D721Med (cell line): ENCODE measurements around the gene USP34.
A peak's percentile ranks its signal among the peaks of the same experiment; 100 is the strongest.
"Not testable (repeated sequence)": the region's sequence is repeated elsewhere in the genome, so short reads cannot be mapped to it uniquely, and the experiment has no call there.

Experiments
- DNase-seq: peaks from one replicate; pipeline ENCODE4 v3.0.0; 2011; ENCODE audit warnings: low spot score; ENCODE audit not compliant: insufficient read length
- FAIRE-seq: peaks from 2 replicates; lab custom pipeline; 2011; peaks lifted over from hg19 to GRCh38; lab: Jason Lieb, UNC
- TF ChIP-seq, protein P1 (sequence below): IDR thresholded peaks from 2 replicates; pipeline ENCODE4 v1.5.1; 2012; ENCODE audit warnings: mild to moderate bottlenecking, control low read depth; ENCODE audit not compliant: insufficient read depth; ENCODE audit errors: missing control alignments

The USP34 gene

DNA sequence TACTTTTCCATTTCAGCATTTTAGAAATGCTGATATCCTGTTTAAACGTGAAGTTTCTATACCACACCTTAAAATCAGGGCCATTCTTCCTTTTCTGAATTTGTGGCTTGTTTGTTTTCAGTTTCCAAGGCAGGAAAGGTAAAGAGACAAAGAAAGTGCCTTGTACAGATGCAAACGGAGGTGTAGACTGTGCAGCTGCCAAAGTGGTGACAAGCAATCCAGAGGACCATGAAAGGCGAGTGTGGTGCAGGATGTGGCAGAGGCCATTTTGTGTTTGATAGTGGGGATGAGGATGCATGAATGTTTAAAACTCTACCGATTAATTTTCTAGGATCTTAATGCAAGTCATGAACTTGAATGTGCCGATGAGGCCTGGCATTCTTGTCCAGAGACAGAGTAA is 308.2 kb downstream of the USP34 start:
- no peak for DNase-seq
- no peak for FAIRE-seq

GRCh38 chr2:61161888-61162287 is 309.0 kb downstream of the USP34 start, which contains the start of gene C2orf74:
TSS of gene C2orf74 (plus strand) at chr2:61162188. CDS start at chr2:61162515, 327 bp downstream.
- TF ChIP-seq, protein P1, sequence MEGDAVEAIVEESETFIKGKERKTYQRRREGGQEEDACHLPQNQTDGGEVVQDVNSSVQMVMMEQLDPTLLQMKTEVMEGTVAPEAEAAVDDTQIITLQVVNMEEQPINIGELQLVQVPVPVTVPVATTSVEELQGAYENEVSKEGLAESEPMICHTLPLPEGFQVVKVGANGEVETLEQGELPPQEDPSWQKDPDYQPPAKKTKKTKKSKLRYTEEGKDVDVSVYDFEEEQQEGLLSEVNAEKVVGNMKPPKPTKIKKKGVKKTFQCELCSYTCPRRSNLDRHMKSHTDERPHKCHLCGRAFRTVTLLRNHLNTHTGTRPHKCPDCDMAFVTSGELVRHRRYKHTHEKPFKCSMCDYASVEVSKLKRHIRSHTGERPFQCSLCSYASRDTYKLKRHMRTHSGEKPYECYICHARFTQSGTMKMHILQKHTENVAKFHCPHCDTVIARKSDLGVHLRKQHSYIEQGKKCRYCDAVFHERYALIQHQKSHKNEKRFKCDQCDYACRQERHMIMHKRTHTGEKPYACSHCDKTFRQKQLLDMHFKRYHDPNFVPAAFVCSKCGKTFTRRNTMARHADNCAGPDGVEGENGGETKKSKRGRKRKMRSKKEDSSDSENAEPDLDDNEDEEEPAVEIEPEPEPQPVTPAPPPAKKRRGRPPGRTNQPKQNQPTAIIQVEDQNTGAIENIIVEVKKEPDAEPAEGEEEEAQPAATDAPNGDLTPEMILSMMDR: no peak
- FAIRE-seq (no peak), DNase-seq (no peak)

More for the DNA sequence above, 308.2 kb downstream of the USP34 start:
- TF ChIP-seq, protein P1: no peak

GRCh38 chr2:61158356-61158955 is 312.4 kb downstream of the USP34 start:
- DNase-seq (no peak), FAIRE-seq (peak; percentile 84)
- TF ChIP-seq, protein P1: no peak

GRCh38 chr2:61157371-61158003 is 313.4 kb downstream of the USP34 start:
- no peak for FAIRE-seq
- TF ChIP-seq, protein P1: no peak
- DNase-seq: no peak

DNA sequence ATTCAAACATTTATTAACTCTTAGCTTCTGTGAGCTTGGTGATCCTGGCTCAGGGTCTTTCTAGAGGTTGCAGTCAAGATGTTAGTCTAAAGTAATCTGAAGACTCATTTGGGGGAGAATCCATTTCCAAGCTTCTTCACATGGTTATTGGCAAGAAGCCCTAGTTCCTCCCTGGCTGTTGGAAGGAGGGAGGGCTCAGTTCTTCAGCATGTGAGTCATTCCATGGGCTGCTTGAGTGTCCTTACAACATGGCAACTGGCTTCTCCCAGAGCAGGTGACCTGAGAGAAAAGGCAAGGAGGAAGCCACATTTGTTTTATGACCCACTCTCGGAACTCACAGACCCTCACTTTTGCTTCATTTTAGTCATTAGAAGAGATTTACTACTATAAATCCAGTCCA is 319.5 kb downstream of the USP34 start:
- DNase-seq (no peak), FAIRE-seq (no peak)
- TF ChIP-seq, protein P1: no peak

DNA sequence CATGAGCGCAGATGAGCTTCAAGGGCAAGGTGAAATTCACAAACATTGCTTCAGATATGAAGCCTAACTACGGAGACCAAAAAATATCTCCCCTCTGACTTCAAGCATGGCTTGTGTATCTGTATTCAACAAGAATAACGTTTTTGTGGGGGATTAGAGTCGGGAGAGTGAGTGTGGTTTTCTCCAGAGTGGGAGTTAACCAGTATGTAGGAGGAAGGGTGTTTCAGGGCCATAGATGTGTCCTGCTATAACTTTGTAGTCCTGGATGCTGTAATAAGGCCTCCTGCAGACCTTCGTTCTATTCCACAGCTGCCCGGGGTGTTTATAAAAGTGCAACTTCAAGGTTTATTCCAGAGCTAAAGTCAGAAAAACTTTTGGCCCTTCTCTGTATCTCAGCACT is 321.8 kb downstream of the USP34 start:
- DNase-seq (no peak), FAIRE-seq (no peak)
- TF ChIP-seq, protein P1: no peak

- not testable (repeated sequence) for DNase-seq, FAIRE-seq
Observed at GRCh38 chr2:61148091-61148490, 322.8 kb downstream of the USP34 start.
